HEK293 (cell line): Measurements from ENCODE around the gene VEPH1.

Experiments used
- CTCF ChIA-PET: fragments of 350-600 bp; formaldehyde crosslinking; extraction: SDS; loops from one replicate; lab custom pipeline; 2021; ENCODE audit warnings: antibody characterized with exemption; lab: Yijun Ruan, JAX
- POLR2A ChIA-PET: fragments of 300-600 bp; formaldehyde crosslinking; extraction: SDS; loops from one replicate; lab custom pipeline; 2020; ENCODE audit warnings: antibody characterized with exemption, inconsistent platforms; lab: Yijun Ruan, JAX
- H3K27ac ChIP-seq: fragments of 200-500 bp; sonication (Bioruptor generic); 2 replicates; pipeline ENCODE4 v1.5.1; 2014; ENCODE audit warnings: low read depth, low read length, control low read depth, inconsistent platforms; ENCODE audit errors: extremely low read depth
- H3K36me3 ChIP-seq, 2 experiments: fragments of 200-500 bp in 1 of 2; sonication (Bioruptor generic) in 1 of 2; 1 replicate in 1 of 2; 2 replicates in 1 of 2; pipeline ENCODE4 v1.5.1; 2014 to 2017; ENCODE audit warnings: inconsistent platforms in 2 of 2, low read length in 2 of 2; ENCODE audit not compliant: control insufficient read depth in 2 of 2, insufficient read depth in 1 of 2
- H3K4me1 ChIP-seq: fragments of 200-500 bp; sonication (Bioruptor generic); 2 replicates; pipeline ENCODE4 v1.5.1; 2014; ENCODE audit warnings: mild to moderate bottlenecking, low read length, inconsistent platforms; ENCODE audit not compliant: control insufficient read depth, insufficient read depth
- H3K4me3 ChIP-seq: 2 replicates; pipeline ENCODE4 v1.5.1; 2011; ENCODE audit warnings: low read depth, mild to moderate bottlenecking, control low read depth, low read length, moderate library complexity
- H3K9me3 ChIP-seq: fragments of 200-500 bp; sonication (Bioruptor generic); 2 replicates; pipeline ENCODE4 v1.5.1; 2014; ENCODE audit warnings: low read depth, low read length, inconsistent platforms; ENCODE audit not compliant: control insufficient read depth, insufficient read depth
- ATF2 ChIP-seq: fragments of 450-650 bp; formaldehyde crosslinking; IDR thresholded peaks from 2 replicates; pipeline ENCODE4 v1.5.1; 2016; ENCODE audit warnings: missing biosample characterization, missing genetic modification characterization, low read depth
- KLF1 ChIP-seq: fragments of 450-650 bp; formaldehyde crosslinking; IDR thresholded peaks from 2 replicates; pipeline ENCODE4 v1.5.1; 2016; ENCODE audit warnings: missing biosample characterization, missing genetic modification characterization
- ZFP37 ChIP-seq: fragments of 450-650 bp; formaldehyde crosslinking; IDR thresholded peaks from 2 replicates; pipeline ENCODE4 v1.5.1; 2016; ENCODE audit warnings: missing biosample characterization, missing genetic modification characterization
- ZIC2 ChIP-seq: fragments of 450-650 bp; formaldehyde crosslinking; IDR thresholded peaks from 2 replicates; pipeline ENCODE4 v1.5.1; 2016; ENCODE audit warnings: missing biosample characterization, missing genetic modification characterization
- ZNF10 ChIP-seq: fragments of 450-650 bp; formaldehyde crosslinking; IDR thresholded peaks from 2 replicates; pipeline ENCODE4 v1.5.1; 2017; ENCODE audit warnings: missing biosample characterization, missing genetic modification characterization
- ZNF341 ChIP-seq: fragments of 450-650 bp; formaldehyde crosslinking; IDR thresholded peaks from 2 replicates; pipeline ENCODE4; 2016; ENCODE audit warnings: low read depth, missing biosample characterization, missing genetic modification characterization
- ZNF404 ChIP-seq: fragments of 450-650 bp; formaldehyde crosslinking; IDR thresholded peaks from 2 replicates; pipeline ENCODE4 v1.5.1; 2017; ENCODE audit warnings: missing biosample characterization, missing genetic modification characterization
- ZNF488 ChIP-seq: fragments of 450-650 bp; formaldehyde crosslinking; IDR thresholded peaks from 2 replicates; pipeline ENCODE4 v1.5.1; 2016; ENCODE audit warnings: missing biosample characterization, missing genetic modification characterization
- ZNF518A ChIP-seq: fragments of 450-650 bp; formaldehyde crosslinking; conservative IDR thresholded peaks from 2 replicates; pipeline ENCODE4 v1.5.1; 2016; ENCODE audit warnings: low read depth, missing biosample characterization, missing genetic modification characterization
- ZNF626 ChIP-seq: fragments of 450-650 bp; sonication (Bioruptor Pico); formaldehyde crosslinking; IDR thresholded peaks from 2 replicates; pipeline ENCODE4 v1.5.1; 2018; ENCODE audit warnings: missing biosample characterization, missing genetic modification characterization, inconsistent platforms
- TF ChIP-seq, protein P1 (sequence below): fragments of 450-650 bp; formaldehyde crosslinking; IDR thresholded peaks from 2 replicates; pipeline ENCODE4 v1.5.1; 2016; ENCODE audit warnings: missing biosample characterization, missing genetic modification characterization
- TF ChIP-seq, protein P2 (sequence below): fragments of 450-650 bp; formaldehyde crosslinking; IDR thresholded peaks from 2 replicates; pipeline ENCODE4 v1.5.1; 2016; ENCODE audit warnings: missing biosample characterization, missing genetic modification characterization, borderline replicate concordance
- TF ChIP-seq, protein P3 (sequence below): fragments of 450-650 bp; formaldehyde crosslinking; IDR thresholded peaks from 2 replicates; pipeline ENCODE4 v1.5.1; 2016; ENCODE audit warnings: missing biosample characterization, missing genetic modification characterization, low read depth

The VEPH1 gene

DNA sequence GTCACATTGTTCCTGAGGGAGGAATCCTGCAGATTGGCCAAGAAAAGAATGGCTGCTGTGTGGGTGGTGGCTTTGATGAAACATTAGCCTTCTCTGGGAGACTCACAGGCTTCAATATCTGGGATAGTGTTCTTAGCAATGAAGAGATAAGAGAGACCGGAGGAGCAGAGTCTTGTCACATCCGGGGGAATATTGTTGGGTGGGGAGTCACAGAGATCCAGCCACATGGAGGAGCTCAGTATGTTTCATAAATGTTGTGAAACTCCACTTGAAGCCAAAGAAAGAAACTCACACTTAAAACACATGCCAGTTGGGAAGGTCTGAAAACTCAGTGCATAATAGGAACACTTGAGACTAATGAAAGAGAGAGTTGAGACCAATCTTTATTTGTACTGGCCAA, 60.5 kb downstream of the VEPH1 start:
- H3K9me3 ChIP-seq = no peaks in the 10 kb centered on the region
- POLR2A ChIA-PET = no interaction called here
- CTCF ChIA-PET = interaction anchor here (0.6 kb wide), 1 partner anchor 31 kb away, joined by 3 read pairs; no protein-coding TSS in a partner anchor
- TF ChIP-seq ATF2 (tag by site-specific recombination) (no peak), ZNF488 (tag by site-specific recombination) (no peak), ZNF10 (tag by site-specific recombination) (no peak), ZNF341 (tag by site-specific recombination) (no peak), ZNF404 (tag by site-specific recombination) (no peak), ZNF626 (no peak), KLF1 (no peak), ZFP37 (no peak), ZIC2 (no peak), ZNF518A (tag by site-specific recombination) (no peak)
- TF ChIP-seq, protein P1, sequence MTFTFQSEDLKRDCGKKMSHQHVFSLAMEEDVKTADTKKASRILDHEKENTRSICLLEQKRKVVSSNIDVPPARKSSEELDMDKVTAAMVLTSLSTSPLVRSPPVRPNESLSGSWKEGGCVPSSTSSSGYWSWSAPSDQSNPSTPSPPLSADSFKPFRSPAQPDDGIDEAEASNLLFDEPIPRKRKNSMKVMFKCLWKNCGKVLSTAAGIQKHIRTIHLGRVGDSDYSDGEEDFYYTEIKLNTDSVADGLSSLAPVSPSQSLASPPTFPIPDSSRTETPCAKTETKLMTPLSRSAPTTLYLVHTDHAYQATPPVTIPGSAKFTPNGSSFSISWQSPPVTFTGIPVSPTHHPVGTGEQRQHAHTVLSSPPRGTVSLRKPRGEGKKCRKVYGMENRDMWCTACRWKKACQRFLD (tag by site-specific recombination) = no peak
- TF ChIP-seq, protein P2, sequence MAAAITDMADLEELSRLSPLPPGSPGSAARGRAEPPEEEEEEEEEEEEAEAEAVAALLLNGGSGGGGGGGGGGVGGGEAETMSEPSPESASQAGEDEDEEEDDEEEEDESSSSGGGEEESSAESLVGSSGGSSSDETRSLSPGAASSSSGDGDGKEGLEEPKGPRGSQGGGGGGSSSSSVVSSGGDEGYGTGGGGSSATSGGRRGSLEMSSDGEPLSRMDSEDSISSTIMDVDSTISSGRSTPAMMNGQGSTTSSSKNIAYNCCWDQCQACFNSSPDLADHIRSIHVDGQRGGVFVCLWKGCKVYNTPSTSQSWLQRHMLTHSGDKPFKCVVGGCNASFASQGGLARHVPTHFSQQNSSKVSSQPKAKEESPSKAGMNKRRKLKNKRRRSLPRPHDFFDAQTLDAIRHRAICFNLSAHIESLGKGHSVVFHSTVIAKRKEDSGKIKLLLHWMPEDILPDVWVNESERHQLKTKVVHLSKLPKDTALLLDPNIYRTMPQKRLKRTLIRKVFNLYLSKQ (tag by site-specific recombination) = no peak
- TF ChIP-seq, protein P3, sequence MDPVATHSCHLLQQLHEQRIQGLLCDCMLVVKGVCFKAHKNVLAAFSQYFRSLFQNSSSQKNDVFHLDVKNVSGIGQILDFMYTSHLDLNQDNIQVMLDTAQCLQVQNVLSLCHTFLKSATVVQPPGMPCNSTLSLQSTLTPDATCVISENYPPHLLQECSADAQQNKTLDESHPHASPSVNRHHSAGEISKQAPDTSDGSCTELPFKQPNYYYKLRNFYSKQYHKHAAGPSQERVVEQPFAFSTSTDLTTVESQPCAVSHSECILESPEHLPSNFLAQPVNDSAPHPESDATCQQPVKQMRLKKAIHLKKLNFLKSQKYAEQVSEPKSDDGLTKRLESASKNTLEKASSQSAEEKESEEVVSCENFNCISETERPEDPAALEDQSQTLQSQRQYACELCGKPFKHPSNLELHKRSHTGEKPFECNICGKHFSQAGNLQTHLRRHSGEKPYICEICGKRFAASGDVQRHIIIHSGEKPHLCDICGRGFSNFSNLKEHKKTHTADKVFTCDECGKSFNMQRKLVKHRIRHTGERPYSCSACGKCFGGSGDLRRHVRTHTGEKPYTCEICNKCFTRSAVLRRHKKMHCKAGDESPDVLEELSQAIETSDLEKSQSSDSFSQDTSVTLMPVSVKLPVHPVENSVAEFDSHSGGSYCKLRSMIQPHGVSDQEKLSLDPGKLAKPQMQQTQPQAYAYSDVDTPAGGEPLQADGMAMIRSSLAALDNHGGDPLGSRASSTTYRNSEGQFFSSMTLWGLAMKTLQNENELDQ (tag by site-specific recombination) = no peak
- H3K36me3 ChIP-seq = no peaks in the 10 kb centered on the region
- no peak overlapping the region for H3K4me3 ChIP-seq
- H3K4me1 ChIP-seq = no peaks in the 10 kb centered on the region
- no peak overlapping the region for H3K27ac ChIP-seq
